Measurements from ENCODE around the gene MPHOSPH8. TPM values are rescaled to one million over a fixed set of nuclear protein-coding genes. Genes with fewer than 3 reads are reported as not detected.
A peak's percentile ranks its signal among the peaks of the same experiment; 100 is the strongest.

MPHOSPH8 gene
- total and polyA plus RNA-seq, 4 experiments from 2014 or later, result 5.6 to 136 (median 77.6) TPM

- intact Hi-C loops (cut with micrococcal nuclease), result no loop called here
- no peaks in the 10 kb centered on the region for H3K27me3 ChIP-seq (ENCODE audit: insufficient read depth, low read length)
- H3K36me3 ChIP-seq (ENCODE audit: insufficient read depth, low read length), result peaks cover 28% of the 10 kb centered on the region
- peaks cover 0 to 2% (median 0%) of the 10 kb centered on the region in 8 donors for H3K9me3 Mint-ChIP-seq
- peaks cover 0 to 2% (median under 1%) of the 10 kb centered on the region in 4 donors for H3K4me1 Mint-ChIP-seq
- no peaks in the 10 kb centered on the region for H3K9me3 ChIP-seq (ENCODE audit: control insufficient read depth in 1 of 2, low read length in 2 of 2)
- no peak for DNase-seq
- H3K27me3 Mint-ChIP-seq, result no peaks in the 10 kb centered on the region
- ChIA-PET CTCF (ENCODE audit: partially characterized antibody) (no interaction called here), POLR2A (ENCODE audit: partially characterized antibody) (interaction anchor here (1.2 kb wide), 1 partner anchor 25 kb away, joined by 4 read pairs; the partner anchor contains the start of gene MPHOSPH8)
- H3K27ac Mint-ChIP-seq, result peak overlapping the region; percentile 19 to 73 (median 58)
- no peak overlapping the region for H3K27ac ChIP-seq (ENCODE audit: low read depth, low read length)
- no peaks in the 10 kb centered on the region for H3K4me1 ChIP-seq (ENCODE audit: insufficient read depth, low read length)
- no peak overlapping the region for H3K4me3 Mint-ChIP-seq
- peaks cover 38 to 63% of the 10 kb centered on the region in 2 donors for H3K36me3 Mint-ChIP-seq
- no peak overlapping the region for H3K4me3 ChIP-seq (ENCODE audit: low read length in 2 of 2)
These were observed 24.6 kb downstream of the MPHOSPH8 start for GRCh38 chr13:19657872-19658591.

GRCh38 chr13:19658831-19659230, 25.4 kb downstream of the MPHOSPH8 start:
- H3K27ac Mint-ChIP-seq, result peak overlapping the region in 5 of 7 donors; percentile 15 to 70 (median 64)
- no peak for DNase-seq
- H3K27me3 ChIP-seq (ENCODE audit: insufficient read depth, low read length), result no peaks in the 10 kb centered on the region
- no peak overlapping the region for H3K4me3 Mint-ChIP-seq
- no peak overlapping the region for H3K4me3 ChIP-seq (ENCODE audit: low read length in 2 of 2)
- ChIA-PET CTCF (ENCODE audit: partially characterized antibody) (no interaction called here), POLR2A (ENCODE audit: partially characterized antibody) (no interaction called here)
- intact Hi-C loops (cut with micrococcal nuclease), result no loop called here
- H3K4me1 ChIP-seq (ENCODE audit: insufficient read depth, low read length), result no peaks in the 10 kb centered on the region
- H3K9me3 ChIP-seq (ENCODE audit: control insufficient read depth in 1 of 2, low read length in 2 of 2), result no peaks in the 10 kb centered on the region
- H3K36me3 ChIP-seq (ENCODE audit: insufficient read depth, low read length), result peaks cover 36% of the 10 kb centered on the region
- peaks cover 0 to 2% (median 0%) of the 10 kb centered on the region in 8 donors for H3K9me3 Mint-ChIP-seq
- H3K27ac ChIP-seq (ENCODE audit: low read depth, low read length), result no peak overlapping the region
- H3K4me1 Mint-ChIP-seq, result peaks cover 0 to 1% (median 0%) of the 10 kb centered on the region in 4 donors
- no peaks in the 10 kb centered on the region for H3K27me3 Mint-ChIP-seq
- peaks cover 35 to 63% of the 10 kb centered on the region in 2 donors for H3K36me3 Mint-ChIP-seq

- peaks cover 0 to 2% (median 0%) of the 10 kb centered on the region in 8 donors for H3K9me3 Mint-ChIP-seq
- peaks cover 43 to 69% of the 10 kb centered on the region in 2 donors for H3K36me3 Mint-ChIP-seq
- no peak for DNase-seq
- H3K36me3 ChIP-seq (ENCODE audit: insufficient read depth, low read length), result peaks cover 54% of the 10 kb centered on the region
- H3K27me3 ChIP-seq (ENCODE audit: insufficient read depth, low read length), result no peaks in the 10 kb centered on the region
- H3K9me3 ChIP-seq (ENCODE audit: control insufficient read depth in 1 of 2, low read length in 2 of 2), result no peaks in the 10 kb centered on the region
- H3K27ac ChIP-seq (ENCODE audit: low read depth, low read length), result no peak overlapping the region
- H3K4me3 Mint-ChIP-seq, result no peak overlapping the region
- H3K4me1 ChIP-seq (ENCODE audit: insufficient read depth, low read length), result no peaks in the 10 kb centered on the region
- H3K4me3 ChIP-seq (ENCODE audit: low read length in 2 of 2), result no peak overlapping the region
- POLR2A ChIA-PET (ENCODE audit: partially characterized antibody), result no interaction called here
- H3K27me3 Mint-ChIP-seq, result no peaks in the 10 kb centered on the region
- H3K27ac Mint-ChIP-seq, result peak overlapping the region in 1 of 7 donors; percentile 41
- intact Hi-C loops (cut with micrococcal nuclease), result no loop called here
- peaks cover 0 to 7% (median 2%) of the 10 kb centered on the region in 4 donors for H3K4me1 Mint-ChIP-seq
- CTCF ChIA-PET (ENCODE audit: partially characterized antibody), result no interaction called here
These were observed 27.7 kb downstream of the MPHOSPH8 start for GRCh38 chr13:19661126-19661525.

GRCh38 chr13:19661561-19661960, 28.1 kb downstream of the MPHOSPH8 start:
- peaks cover 0 to 7% (median 2%) of the 10 kb centered on the region in 4 donors for H3K4me1 Mint-ChIP-seq
- no peak for DNase-seq
- Histone ChIP-seq H3K27me3 (ENCODE audit: insufficient read depth, low read length) (no peaks in the 10 kb centered on the region), H3K36me3 (ENCODE audit: insufficient read depth, low read length) (peaks cover 59% of the 10 kb centered on the region), H3K4me3 (ENCODE audit: low read length in 2 of 2) (no peak overlapping the region), H3K4me1 (ENCODE audit: insufficient read depth, low read length) (no peaks in the 10 kb centered on the region), H3K9me3 (ENCODE audit: control insufficient read depth in 1 of 2, low read length in 2 of 2) (no peaks in the 10 kb centered on the region), H3K27ac (ENCODE audit: low read depth, low read length) (no peak overlapping the region)
- H3K9me3 Mint-ChIP-seq, result peaks cover 0 to 2% (median 0%) of the 10 kb centered on the region in 8 donors
- intact Hi-C loops (cut with micrococcal nuclease), result no loop called here
- H3K36me3 Mint-ChIP-seq, result peaks cover 47 to 73% of the 10 kb centered on the region in 2 donors
- ChIA-PET CTCF (ENCODE audit: partially characterized antibody) (no interaction called here), POLR2A (ENCODE audit: partially characterized antibody) (no interaction called here)
- no peak overlapping the region for H3K4me3 Mint-ChIP-seq
- peak overlapping the region in 2 of 7 donors; percentile 35 to 41 for H3K27ac Mint-ChIP-seq
- H3K27me3 Mint-ChIP-seq, result no peaks in the 10 kb centered on the region

- no peaks in the 10 kb centered on the region for H3K27me3 ChIP-seq (ENCODE audit: insufficient read depth, low read length)
- H3K9me3 ChIP-seq (ENCODE audit: control insufficient read depth in 1 of 2, low read length in 2 of 2), result no peaks in the 10 kb centered on the region
- ChIA-PET CTCF (ENCODE audit: partially characterized antibody) (interaction anchor here (1.1 kb wide), 1 partner anchor 13 kb away, joined by 3 read pairs; no protein-coding TSS in a partner anchor), POLR2A (ENCODE audit: partially characterized antibody) (no interaction called here)
- Mint-ChIP-seq H3K4me1 (peaks cover 0 to 9% (median 2%) of the 10 kb centered on the region in 4 donors), H3K36me3 (peaks cover 61 to 82% of the 10 kb centered on the region in 2 donors), H3K4me3 (no peak overlapping the region), H3K27me3 (no peaks in the 10 kb centered on the region), H3K9me3 (peaks cover 0 to 2% (median 0%) of the 10 kb centered on the region in 8 donors), H3K27ac (peak overlapping the region in 1 of 7 donors; percentile 42)
- intact Hi-C loops (cut with micrococcal nuclease), result no loop called here
- H3K36me3 ChIP-seq (ENCODE audit: insufficient read depth, low read length), result peaks cover 73% of the 10 kb centered on the region
- H3K4me1 ChIP-seq (ENCODE audit: insufficient read depth, low read length), result no peaks in the 10 kb centered on the region
- no peak overlapping the region for H3K27ac ChIP-seq (ENCODE audit: low read depth, low read length)
- H3K4me3 ChIP-seq (ENCODE audit: low read length in 2 of 2), result no peak overlapping the region
- no peak for DNase-seq
These were observed 30.0 kb downstream of the MPHOSPH8 start for GRCh38 chr13:19663416-19663979.

- peaks cover 71% of the 10 kb centered on the region for H3K36me3 ChIP-seq (ENCODE audit: insufficient read depth, low read length)
- Mint-ChIP-seq H3K27me3 (no peaks in the 10 kb centered on the region), H3K27ac (peak overlapping the region in 5 of 7 donors; percentile 4 to 72 (median 65)), H3K4me3 (peak overlapping the region in 1 of 8 donors; percentile 12), H3K4me1 (peaks cover 0 to 9% (median 2%) of the 10 kb centered on the region in 4 donors), H3K36me3 (peaks cover 61 to 84% of the 10 kb centered on the region in 2 donors), H3K9me3 (peaks cover 0 to 2% (median 0%) of the 10 kb centered on the region in 8 donors)
- H3K9me3 ChIP-seq (ENCODE audit: control insufficient read depth in 1 of 2, low read length in 2 of 2), result no peaks in the 10 kb centered on the region
- no peak overlapping the region for H3K4me3 ChIP-seq (ENCODE audit: low read length in 2 of 2)
- intact Hi-C loops (cut with micrococcal nuclease), result no loop called here
- H3K27ac ChIP-seq (ENCODE audit: low read depth, low read length), result no peak overlapping the region
- H3K4me1 ChIP-seq (ENCODE audit: insufficient read depth, low read length), result no peaks in the 10 kb centered on the region
- CTCF ChIA-PET (ENCODE audit: partially characterized antibody), result interaction anchor here (1.1 kb wide), 1 partner anchor 12 kb away, joined by 3 read pairs; no protein-coding TSS in a partner anchor
- POLR2A ChIA-PET (ENCODE audit: partially characterized antibody), result no interaction called here
- no peak for DNase-seq
- H3K27me3 ChIP-seq (ENCODE audit: insufficient read depth, low read length), result no peaks in the 10 kb centered on the region
These were observed 31.2 kb downstream of the MPHOSPH8 start for GRCh38 chr13:19664481-19665230.

GRCh38 chr13:19665427-19665859, 32.0 kb downstream of the MPHOSPH8 start:
- Mint-ChIP-seq H3K9me3 (peaks cover 0 to 2% (median 0%) of the 10 kb centered on the region in 8 donors), H3K27ac (peak overlapping the region in 3 of 7 donors; percentile 47 to 48 (median 47)), H3K27me3 (no peaks in the 10 kb centered on the region), H3K4me1 (peaks cover 0 to 9% (median 2%) of the 10 kb centered on the region in 4 donors), H3K36me3 (peaks cover 61 to 87% of the 10 kb centered on the region in 2 donors), H3K4me3 (no peak overlapping the region)
- intact Hi-C loops (cut with micrococcal nuclease), result no loop called here
- Histone ChIP-seq H3K27ac (ENCODE audit: low read depth, low read length) (no peak overlapping the region), H3K4me3 (ENCODE audit: low read length in 2 of 2) (no peak overlapping the region), H3K27me3 (ENCODE audit: insufficient read depth, low read length) (no peaks in the 10 kb centered on the region), H3K9me3 (ENCODE audit: control insufficient read depth in 1 of 2, low read length in 2 of 2) (no peaks in the 10 kb centered on the region), H3K4me1 (ENCODE audit: insufficient read depth, low read length) (no peaks in the 10 kb centered on the region), H3K36me3 (ENCODE audit: insufficient read depth, low read length) (peaks cover 76% of the 10 kb centered on the region)
- ChIA-PET POLR2A (ENCODE audit: partially characterized antibody) (interaction anchor here (1.0 kb wide), 1 partner anchor 9 kb away, joined by 3 read pairs; no protein-coding TSS in a partner anchor), CTCF (ENCODE audit: partially characterized antibody) (no interaction called here)
- no peak for DNase-seq
